ENCODE data around the gene STXBP5. TPM values are rescaled to one million over a fixed set of nuclear protein-coding genes. Genes with fewer than 3 reads are reported as not detected.

Gene STXBP5
- 20.1 and 24.3 TPM in 2 replicates for total RNA-seq

GRCh38 chr6:147204060-147204785 is at the start of gene STXBP5:
STXBP5 (plus strand) TSS chr6:147204417; CDS start chr6:147204533, 116 bp downstream.

